Glomerular endothelial cell (primary cell): Measurements from ENCODE around the gene NAT14. TPM values are rescaled to one million over a fixed set of nuclear protein-coding genes. Genes with fewer than 3 reads are reported as not detected.
"Not testable (repeated sequence)": the region's sequence is repeated elsewhere in the genome, so short reads cannot be mapped to it uniquely, and the experiment has no call there.

ENCODE experiments used
- DNase-seq: peaks from one replicate; pipeline ENCODE4 v3.0.0-alpha.2; 2011; ENCODE audit warnings: low read depth, low spot score; ENCODE audit errors: extremely low read depth
- total RNA-seq: library from RNA; depleted of rRNA; stranded (reverse); fragments of >200 nt; gene quantifications from 2 replicates; pipeline ENCODE4 v1.2.3, GENCODE V29; 2015

NAT14 gene, protein sequence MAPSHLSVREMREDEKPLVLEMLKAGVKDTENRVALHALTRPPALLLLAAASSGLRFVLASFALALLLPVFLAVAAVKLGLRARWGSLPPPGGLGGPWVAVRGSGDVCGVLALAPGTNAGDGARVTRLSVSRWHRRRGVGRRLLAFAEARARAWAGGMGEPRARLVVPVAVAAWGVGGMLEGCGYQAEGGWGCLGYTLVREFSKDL
- total RNA-seq, result 26.4 and 42.5 TPM in 2 replicates

DNA sequence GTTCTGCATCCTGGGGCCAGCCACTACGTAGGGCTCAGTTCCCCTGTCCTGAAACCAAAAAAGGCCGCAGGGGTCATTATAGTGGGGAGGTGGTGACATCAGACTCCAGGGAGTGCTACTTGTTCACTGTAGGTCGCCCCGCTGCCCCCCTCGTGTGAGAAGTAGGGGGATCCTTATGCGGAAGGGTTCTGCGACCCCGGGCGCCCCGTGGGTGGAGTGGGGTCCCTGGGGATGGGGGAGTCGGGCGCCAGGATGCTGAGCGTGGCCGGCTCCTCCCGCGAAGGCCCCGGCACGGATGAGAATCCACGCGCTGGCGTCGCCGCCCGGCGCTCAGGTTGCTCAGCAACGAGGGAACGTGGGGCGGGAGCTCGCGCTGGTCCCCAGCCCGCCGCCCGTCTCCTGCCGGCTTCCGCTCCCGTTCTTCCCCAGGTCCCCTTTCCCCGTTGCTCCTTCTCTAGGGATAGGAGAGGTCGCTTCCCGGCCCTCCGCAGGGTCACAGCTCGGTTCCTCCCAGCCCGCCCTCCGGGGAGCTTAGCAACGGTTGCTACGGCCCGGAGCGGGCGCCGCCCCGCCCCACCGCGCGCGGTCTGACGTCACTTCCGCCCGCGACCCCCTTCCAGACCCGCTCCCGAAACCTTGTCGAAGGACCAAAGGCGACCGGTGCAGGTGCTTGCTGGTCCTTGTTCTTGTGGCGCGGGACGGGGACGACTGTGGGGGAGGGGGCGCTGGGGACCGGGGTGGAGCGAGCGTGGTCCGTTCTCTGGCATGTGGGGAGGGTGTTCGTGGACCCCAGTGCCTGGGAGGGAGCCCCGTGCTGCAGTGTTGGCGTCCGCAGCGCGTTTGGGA is at the start of gene NAT14:
Gene NAT14 (plus strand): TSS at position 596 of the 846 bp plus-strand sequence. CDS start 521 bp downstream, outside the sequence.
- no peak for DNase-seq

GRCh38 chr19:55436847-55437246 is 48.1 kb upstream of the NAT14 start:
- DNase-seq, result no peak

DNA sequence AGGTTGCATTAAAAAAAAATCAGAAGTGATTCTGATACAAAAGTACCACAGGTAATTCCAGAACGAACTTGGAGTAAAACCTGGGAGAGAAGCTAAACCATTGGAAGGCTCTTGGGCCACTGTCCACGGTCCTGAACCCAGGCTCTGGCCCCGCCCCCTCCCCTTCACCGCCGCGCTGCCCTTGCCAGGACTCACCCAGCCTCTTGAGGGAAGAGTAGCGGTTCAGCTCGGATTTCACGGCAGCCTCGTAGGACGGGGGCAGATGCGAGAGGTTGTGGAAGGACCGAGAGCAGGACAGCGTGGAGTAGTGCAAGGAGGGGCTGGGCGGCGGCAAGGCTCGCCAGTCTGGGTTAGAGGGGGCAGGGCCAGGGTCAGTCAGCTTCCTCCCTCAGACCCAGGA is 47.6 kb upstream of the NAT14 start:
- DNase-seq, result no peak

DNA sequence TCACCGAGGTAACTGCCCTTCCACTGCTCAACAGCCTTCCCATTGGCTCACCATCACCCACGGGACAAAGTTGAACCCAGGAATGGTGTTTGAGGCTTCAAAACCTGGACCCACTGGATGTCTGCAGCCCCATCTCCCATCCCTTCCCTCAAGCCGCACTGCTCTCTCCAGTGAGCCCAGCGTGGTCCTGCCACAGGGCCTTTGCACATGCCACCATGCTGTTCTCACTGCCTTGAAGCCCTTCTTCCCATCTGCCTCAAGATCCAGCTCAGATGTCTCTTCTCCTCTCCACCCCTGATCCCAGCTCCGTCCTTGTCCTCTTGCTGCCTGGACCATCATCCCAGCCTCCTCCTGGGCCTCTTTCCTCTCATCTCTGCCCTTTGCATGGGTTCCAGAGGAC is 45.9 kb upstream of the NAT14 start:
- no peak for DNase-seq

DNA sequence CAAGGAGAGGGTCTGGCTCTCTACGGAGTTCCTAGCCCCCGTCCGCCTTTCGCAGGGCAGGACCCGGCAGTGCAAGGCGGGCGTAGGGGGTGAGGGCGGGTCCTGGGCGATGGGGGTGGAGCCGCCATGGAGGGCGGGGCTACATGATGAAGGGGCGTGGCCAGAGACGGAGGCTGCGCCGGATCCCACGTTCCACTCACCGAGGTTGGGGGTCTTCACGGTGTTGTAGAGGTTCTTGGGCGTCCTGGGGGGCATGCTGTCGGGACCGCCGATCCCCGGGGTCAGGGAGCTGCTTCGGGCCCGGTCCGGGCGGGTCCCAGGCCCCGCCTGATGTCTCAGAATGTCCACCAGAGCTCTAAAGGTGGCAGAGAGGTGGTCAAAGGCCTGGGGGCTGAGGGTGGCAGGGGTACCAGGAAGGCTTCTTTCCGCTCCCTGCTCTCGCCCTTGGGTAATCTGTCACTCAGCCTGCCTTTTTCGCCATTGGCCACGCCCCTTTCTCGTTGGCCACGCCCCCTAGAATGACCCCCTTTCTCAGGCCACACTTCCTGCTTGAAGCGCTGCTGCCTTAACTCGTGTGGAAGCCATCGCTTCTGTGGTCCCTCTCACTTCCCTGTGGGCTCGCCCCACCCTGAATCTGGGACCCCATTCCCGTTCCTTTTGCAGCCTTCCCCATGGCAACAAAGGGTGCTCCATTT is 44.4 kb upstream of the NAT14 start:
- DNase-seq, result no peak

DNA sequence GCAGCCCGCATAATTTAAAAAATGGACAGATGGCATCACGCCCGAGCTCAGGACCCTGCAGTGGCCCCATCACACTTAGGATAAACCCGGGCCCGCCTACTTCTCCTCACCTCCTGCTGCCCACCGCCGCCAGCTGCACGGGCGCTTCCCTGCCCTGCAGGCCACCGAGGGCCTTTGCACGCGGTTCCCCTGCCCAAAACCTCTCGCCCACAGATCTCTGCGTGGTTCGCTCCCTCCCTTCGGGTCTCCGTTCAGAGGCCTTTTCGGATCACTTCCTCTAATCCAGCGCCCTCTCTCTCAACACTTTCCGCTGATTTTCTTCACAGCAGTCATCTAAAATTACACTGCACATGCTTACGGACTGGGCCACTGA is 43.7 kb upstream of the NAT14 start:
- DNase-seq, result no peak

DNA sequence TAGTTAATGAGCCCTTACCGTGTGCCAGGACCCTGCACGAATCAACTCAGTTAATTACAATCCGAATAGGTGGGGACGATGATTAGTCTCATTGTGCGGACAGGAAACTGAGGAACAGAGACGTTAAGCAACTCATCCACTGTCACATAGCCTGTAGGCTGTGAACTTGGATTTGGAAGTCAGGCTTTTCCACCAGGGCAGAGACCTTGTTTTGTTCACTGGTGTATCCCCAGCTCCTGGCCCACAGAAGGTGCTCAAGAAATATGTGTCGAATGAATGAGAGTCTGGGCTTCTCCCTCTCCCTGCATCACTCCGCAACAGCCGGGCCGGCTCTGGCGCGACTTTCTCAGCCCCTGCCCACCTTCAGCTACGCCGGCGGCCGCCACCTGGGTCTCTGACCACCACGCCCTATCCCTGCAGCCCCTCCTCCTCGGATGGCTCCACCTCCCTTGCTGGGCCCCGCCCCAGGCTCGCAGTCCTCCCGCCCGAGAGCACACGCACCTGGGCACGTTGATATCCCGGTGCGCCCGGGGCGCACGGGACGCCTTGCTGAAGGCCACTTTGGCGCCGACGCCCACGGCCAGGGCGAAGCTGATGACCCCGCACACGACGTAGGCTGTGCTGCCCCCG is 43.2 kb upstream of the NAT14 start:
- no peak for DNase-seq

- no peak for DNase-seq
These were observed 42.5 kb upstream of the NAT14 start for GRCh38 chr19:55442372-55442961.

- no peak for DNase-seq
These were observed 41.8 kb upstream of the NAT14 start, which contains the start of gene SHISA7 for GRCh38 chr19:55443045-55443823. TSS of gene SHISA7 (minus strand) at chr19:55443300. CDS start at chr19:55442863, 437 bp downstream.

- DNase-seq, result no peak
These were observed 41.0 kb upstream of the NAT14 start for GRCh38 chr19:55443824-55444480.

GRCh38 chr19:55444646-55445045 is 40.3 kb upstream of the NAT14 start:
- DNase-seq, result no peak

- no peak for DNase-seq
These were observed 38.9 kb upstream of the NAT14 start for GRCh38 chr19:55446060-55446459.

DNA sequence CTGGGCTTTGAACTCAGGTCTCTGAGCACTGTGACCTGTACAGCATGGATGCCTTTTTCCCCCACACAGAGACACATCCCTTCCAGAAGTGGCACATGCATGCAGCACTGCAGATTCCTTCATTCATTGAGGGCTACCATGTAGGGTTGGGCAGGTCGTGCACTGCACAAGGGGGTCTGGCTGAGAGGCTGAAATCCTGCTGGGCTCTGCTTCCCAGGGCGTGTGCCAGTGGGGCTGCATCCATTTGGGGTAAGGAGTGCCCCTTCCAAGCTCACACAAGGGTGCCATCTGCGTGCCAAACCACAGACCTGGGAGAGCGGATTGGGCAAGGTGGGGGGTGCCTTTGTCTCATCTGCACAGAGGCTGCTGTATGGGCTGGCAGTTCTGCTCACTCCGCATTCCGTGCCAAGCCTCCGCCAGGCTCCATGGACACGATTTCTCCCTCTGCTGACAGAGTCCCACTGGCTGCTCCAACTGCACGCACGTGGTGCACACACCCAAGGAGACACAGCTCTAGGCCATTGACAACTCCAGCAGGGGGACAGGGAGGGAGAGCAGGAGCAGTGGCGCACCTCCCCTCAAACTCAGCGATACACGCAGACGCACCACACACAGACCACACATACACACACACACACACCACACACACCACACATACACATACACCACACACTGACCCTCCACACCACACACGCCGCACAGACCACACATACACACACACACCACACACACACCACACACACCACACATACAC is 37.4 kb upstream of the NAT14 start:
- no peak for DNase-seq

- not testable (repeated sequence) for DNase-seq
These were observed 36.9 kb upstream of the NAT14 start for GRCh38 chr19:55448175-55448490.

DNA sequence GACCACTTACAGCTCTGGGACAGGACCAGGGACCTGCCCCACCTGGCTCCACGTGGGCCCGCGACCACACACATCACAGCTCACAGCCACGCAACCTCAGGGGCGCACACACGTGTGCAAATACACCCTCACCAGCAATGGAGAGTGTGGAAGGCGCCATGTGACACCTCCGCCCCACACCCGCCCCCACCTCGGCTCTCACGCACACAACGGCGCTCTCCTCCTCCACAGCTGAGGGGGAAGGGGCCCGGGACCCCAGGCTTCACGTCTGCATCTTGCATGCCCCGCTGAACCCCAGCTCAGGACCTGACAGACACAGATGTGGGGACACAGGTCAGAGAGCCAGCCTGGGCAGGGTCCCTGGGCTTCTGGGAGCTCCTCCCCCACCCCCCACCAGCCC is 35.5 kb upstream of the NAT14 start:
- DNase-seq, result no peak

DNA sequence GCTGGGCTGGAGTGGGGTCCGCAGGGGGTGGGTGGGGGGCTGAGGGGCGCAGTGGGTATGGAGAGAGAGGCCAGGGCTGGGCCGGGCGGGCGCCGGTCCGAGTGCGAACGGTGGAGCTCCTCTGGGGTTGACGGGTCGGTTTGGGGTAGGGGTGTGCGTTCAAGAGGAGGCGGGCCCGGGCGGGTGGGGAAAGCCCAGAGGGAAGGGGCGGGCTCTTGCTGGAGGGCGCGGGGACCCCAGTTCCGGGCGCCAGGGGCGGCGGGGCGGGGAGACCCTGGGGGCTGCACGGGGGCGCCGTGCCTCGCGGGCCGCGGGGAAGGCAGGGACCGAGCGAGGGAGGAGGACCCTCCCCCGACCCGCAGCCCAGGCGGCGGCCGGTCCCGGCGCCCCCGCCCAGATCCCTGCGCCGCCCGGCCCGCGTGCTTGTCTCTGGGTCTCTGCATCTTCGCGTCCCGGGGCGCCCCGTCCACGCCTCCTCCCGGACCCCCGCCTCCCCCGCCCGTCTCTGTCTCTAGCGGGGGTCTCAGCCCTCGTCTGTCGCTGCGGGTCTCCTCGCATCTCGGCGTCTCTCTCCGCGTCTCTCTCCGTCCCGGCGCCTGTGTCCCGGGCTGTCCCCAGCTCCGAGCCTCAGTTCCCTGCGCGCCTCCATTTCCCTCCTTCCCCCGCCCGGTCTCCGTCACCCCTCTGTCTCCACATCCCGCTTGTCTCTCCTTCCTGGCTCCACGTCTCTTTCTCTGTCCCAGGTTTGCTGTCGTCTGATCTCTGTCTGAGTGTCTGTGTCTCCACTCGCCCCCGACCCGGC is 33.6 kb upstream of the NAT14 start:
- no peak for DNase-seq

DNA sequence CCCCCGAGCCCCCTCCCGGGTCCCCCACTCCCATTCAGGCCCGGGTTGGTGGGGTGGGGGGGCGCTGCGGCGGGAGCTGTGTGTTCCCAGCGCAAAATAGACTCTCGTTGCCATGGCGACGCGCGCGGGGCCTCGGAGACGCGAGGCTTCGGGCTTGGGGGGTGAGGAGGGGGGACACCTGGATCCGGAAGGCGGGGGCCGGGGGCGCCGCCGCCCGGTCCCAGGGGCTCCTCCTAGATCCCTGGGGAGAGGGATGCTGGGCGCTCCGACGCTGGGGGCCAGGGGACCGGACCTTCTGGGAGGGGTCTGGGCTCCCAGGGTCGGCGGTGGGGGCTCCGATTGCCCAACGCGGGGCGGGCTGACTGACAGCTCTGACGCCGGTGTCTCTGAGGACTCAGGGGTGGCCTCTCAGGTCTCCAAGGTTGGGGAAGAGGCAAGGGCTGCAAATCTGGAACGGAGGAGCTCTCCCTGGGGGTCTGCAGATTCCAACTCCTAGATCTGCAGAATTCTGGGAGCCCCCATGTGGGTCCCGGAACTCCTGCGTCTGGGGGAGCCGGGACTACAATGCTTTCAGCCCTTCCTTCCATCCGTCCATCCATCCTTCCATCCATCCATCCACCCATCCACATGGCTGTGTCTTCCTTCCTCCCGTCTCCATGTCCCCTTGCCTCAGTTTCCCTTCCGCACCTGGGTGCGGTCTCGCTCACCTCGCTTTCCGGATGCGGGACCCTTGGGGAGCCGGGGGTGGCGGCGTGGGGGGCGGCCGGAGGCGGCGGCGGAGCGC is 32.8 kb upstream of the NAT14 start:
- DNase-seq, result no peak
